Melanocyte of skin (primary cell): ENCODE data around the gene CASP5. TPM values are rescaled to one million over a fixed set of nuclear protein-coding genes. Genes with fewer than 3 reads are reported as not detected.

Experiments used
- total RNA-seq, 2 donors: library from RNA; depleted of rRNA; stranded (reverse); fragments of >200 nt; gene quantifications; 2 replicates each; pipeline ENCODE4 v1.2.3, GENCODE V29; 2012

CASP5 gene
- not detected for total RNA-seq

GRCh38 chr11:105023003-105023402 is at the start of gene CASP5:
Gene CASP5 (minus strand): TSS chr11:105023168. CDS start chr11:105023136, 32 bp downstream.

GRCh38 chr11:105044557-105045524 is 21.9 kb upstream of the CASP5 start, which contains the start of gene CARD16:
Gene CARD16 (minus strand): TSS chr11:105045335. CDS start chr11:105045297, 38 bp downstream.

GRCh38 chr11:105034813-105035620 is 12.0 kb upstream of the CASP5 start, which contains the start of gene CASP1:
Gene CASP1 (minus strand): TSS chr11:105035144. CDS start chr11:105035113, 31 bp downstream.

GRCh38 chr11:104968355-104968855 is 54.6 kb downstream of the CASP5 start, which contains the start of gene CASP4:
Gene CASP4 (minus strand): TSS chr11:104968574. CDS start chr11:104968525, 49 bp downstream.

Other genes starting within 250 kb of the CASP5 start
- gene CASP12, start 124.7 kb downstream of the CASP5 start, total RNA-seq: under 1 TPM in 1 of 2 donors, not detected in 1; 0.33 TPM
- gene CASP4, start 54.6 kb downstream of the CASP5 start, total RNA-seq: 100 to 1,000 TPM; 106 to 145 TPM
- gene CASP1, start 12.0 kb upstream of the CASP5 start, total RNA-seq: 10 to 100 TPM; 57.1 to 74.3 TPM
- gene CARD16, start 22.2 kb upstream of the CASP5 start, total RNA-seq: 10 to 100 TPM in 1 of 2 donors, 1 to 10 TPM in 1; 8.6 to 16.3 TPM
- gene CARD18, start 116.6 kb upstream of the CASP5 start, total RNA-seq: not detected